Neural progenitor cell (in vitro differentiated cells): Measurements from ENCODE around the gene RAD51B. TPM values are rescaled to one million over a fixed set of nuclear protein-coding genes. Genes with fewer than 3 reads are reported as not detected.

ENCODE experiments used
- DNase-seq: peaks from one replicate; pipeline ENCODE4 v3.0.0-alpha.2; 2016; ENCODE audit warnings: low spot score
- H2AFZ ChIP-seq: fragments of 200-600 bp; sonication (generic); replicated peaks from 2 replicates; pipeline ENCODE4 v1.6.1; 2016; ENCODE audit warnings: antibody characterized with exemption
- H3F3A ChIP-seq: fragments of 200-600 bp; sonication (generic); 2 replicates; pipeline ENCODE4 v1.6.1; 2016; ENCODE audit warnings: antibody characterized with exemption, low read depth
- H3K27ac ChIP-seq: fragments of 200-600 bp; sonication (generic); 2 replicates; pipeline ENCODE4 v1.5.1; 2016; ENCODE audit warnings: mild to moderate bottlenecking
- H3K27me3 ChIP-seq: fragments of 200-600 bp; sonication (generic); 2 replicates; pipeline ENCODE4 v1.6.1; 2016; ENCODE audit warnings: mild to moderate bottlenecking, moderate library complexity
- H3K36me3 ChIP-seq: fragments of 200-600 bp; sonication (generic); 2 replicates; pipeline ENCODE4 v1.5.1; 2016
- H3K4me1 ChIP-seq: fragments of 200-600 bp; sonication (generic); 2 replicates; pipeline ENCODE4 v1.6.1; 2016; ENCODE audit warnings: mixed run types
- H3K4me2 ChIP-seq: fragments of 200-600 bp; sonication (generic); 2 replicates; pipeline ENCODE4 v1.6.1; 2016
- H3K4me3 ChIP-seq: fragments of 200-600 bp; sonication (generic); 2 replicates; pipeline ENCODE4 v1.5.1; 2016
- H3K79me2 ChIP-seq: fragments of 200-600 bp; sonication (generic); 2 replicates; pipeline ENCODE4 v1.6.1; 2016; ENCODE audit warnings: low read depth
- H3K9ac ChIP-seq: fragments of 200-600 bp; sonication (generic); 2 replicates; pipeline ENCODE4 v1.6.1; 2016
- H3K9me3 ChIP-seq: fragments of 200-600 bp; sonication (generic); 2 replicates; pipeline ENCODE4 v1.5.1; 2016; ENCODE audit warnings: low read depth
- H4K20me1 ChIP-seq: fragments of 200-600 bp; sonication (generic); 2 replicates; pipeline ENCODE4 v1.6.1; 2016; ENCODE audit warnings: low read depth
- H3K27ac Mint-ChIP-seq: 3 replicates; pipeline ENCODE4 v1.8.0; 2021; ENCODE audit warnings: mixed read lengths
- H3K27me3 Mint-ChIP-seq: 2 replicates; pipeline ENCODE4 v1.8.0; 2022; ENCODE audit warnings: low read depth, mild to moderate bottlenecking, inconsistent platforms, moderate library complexity, mixed read lengths; ENCODE audit not compliant: insufficient read depth
- H3K36me3 Mint-ChIP-seq: 3 replicates; pipeline ENCODE4 v1.8.0; 2021; ENCODE audit warnings: mixed read lengths
- H3K4me1 Mint-ChIP-seq: 3 replicates; pipeline ENCODE4 v1.8.0; 2021; ENCODE audit warnings: mixed read lengths
- H3K4me3 Mint-ChIP-seq: 3 replicates; pipeline ENCODE4 v1.8.0; 2021; ENCODE audit warnings: mild to moderate bottlenecking, moderate library complexity, mixed read lengths
- H3K9me3 Mint-ChIP-seq: 3 replicates; pipeline ENCODE4 v1.8.0; 2020; ENCODE audit warnings: mixed read lengths
- EZH2 ChIP-seq: fragments of 200-600 bp; sonication (generic); IDR thresholded peaks from 2 replicates; pipeline ENCODE4 v1.6.1; 2017; ENCODE audit warnings: antibody characterized with exemption, mild to moderate bottlenecking, moderate library complexity
- EZH2phosphoT487 ChIP-seq: fragments of 200-600 bp; sonication (generic); IDR thresholded peaks from 2 replicates; pipeline ENCODE4 v1.6.1; 2017; ENCODE audit warnings: antibody characterized with exemption
- total RNA-seq: library from RNA; depleted of rRNA; stranded (reverse); fragments of >200 nt; gene quantifications from 2 replicates; pipeline ENCODE4 v1.2.3, GENCODE V29; 2015; ENCODE audit warnings: low replicate concordance
- TF ChIP-seq, protein P1 (sequence below): fragments of 200-600 bp; sonication (generic); IDR thresholded peaks from 2 replicates; pipeline ENCODE4 v1.5.1; 2017; ENCODE audit warnings: antibody characterized with exemption, mild to moderate bottlenecking

RAD51B gene
- total RNA-seq, 1 donor from 2014 or later: 50.5 TPM

DNA sequence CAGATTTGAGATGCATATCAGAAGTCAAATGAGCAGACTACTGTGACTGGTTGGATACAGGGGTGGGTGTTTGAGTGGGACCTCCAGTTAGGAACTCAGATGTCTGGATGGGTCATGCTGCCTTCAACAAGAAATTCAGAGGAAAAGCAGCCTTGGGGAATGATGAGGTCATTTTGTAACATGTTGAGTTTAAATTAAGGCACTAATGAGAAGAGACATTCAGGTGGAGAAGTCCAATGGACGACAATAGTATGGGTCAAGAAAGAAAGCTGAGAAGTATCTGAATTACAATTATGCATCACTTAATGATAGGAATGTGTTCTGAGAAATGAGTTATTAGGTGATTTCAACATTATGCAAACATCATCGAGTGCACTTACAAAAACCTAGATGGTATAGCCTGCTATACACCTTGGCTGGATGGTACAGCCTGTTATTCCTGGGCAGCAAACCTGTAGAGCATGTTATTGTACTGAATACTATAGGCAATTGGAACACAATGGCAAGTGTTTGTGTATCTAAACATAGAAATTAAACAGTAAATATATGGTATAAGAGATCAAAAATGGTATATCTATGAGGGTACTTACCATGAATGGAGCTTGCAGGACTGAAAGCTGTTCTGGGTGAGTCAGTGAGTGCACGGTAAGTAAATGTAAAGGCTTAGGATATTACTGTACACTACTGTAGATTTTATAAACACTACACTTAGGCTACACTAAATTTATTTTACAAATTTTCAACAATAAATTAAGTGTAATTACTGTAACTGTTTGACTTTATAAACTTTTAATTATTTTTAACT is 414.7 kb downstream of the RAD51B start:
- peaks cover 14% of the 10 kb centered on the region for H3K4me1 ChIP-seq
- no peak overlapping the region for H3K9ac ChIP-seq
- no peak overlapping the region for H3K4me3 ChIP-seq
- H3K9me3 ChIP-seq: no peaks in the 10 kb centered on the region
- H3K4me2 ChIP-seq: no peak overlapping the region
- no peaks in the 10 kb centered on the region for H3K36me3 ChIP-seq
- H3K4me1 Mint-ChIP-seq: peaks cover 4% of the 10 kb centered on the region
- H3K27me3 Mint-ChIP-seq: no peaks in the 10 kb centered on the region
- no peaks in the 10 kb centered on the region for H3K9me3 Mint-ChIP-seq
- no peak overlapping the region for H3K27ac Mint-ChIP-seq
- no peak overlapping the region for H2AFZ ChIP-seq
- TF ChIP-seq, protein P1, sequence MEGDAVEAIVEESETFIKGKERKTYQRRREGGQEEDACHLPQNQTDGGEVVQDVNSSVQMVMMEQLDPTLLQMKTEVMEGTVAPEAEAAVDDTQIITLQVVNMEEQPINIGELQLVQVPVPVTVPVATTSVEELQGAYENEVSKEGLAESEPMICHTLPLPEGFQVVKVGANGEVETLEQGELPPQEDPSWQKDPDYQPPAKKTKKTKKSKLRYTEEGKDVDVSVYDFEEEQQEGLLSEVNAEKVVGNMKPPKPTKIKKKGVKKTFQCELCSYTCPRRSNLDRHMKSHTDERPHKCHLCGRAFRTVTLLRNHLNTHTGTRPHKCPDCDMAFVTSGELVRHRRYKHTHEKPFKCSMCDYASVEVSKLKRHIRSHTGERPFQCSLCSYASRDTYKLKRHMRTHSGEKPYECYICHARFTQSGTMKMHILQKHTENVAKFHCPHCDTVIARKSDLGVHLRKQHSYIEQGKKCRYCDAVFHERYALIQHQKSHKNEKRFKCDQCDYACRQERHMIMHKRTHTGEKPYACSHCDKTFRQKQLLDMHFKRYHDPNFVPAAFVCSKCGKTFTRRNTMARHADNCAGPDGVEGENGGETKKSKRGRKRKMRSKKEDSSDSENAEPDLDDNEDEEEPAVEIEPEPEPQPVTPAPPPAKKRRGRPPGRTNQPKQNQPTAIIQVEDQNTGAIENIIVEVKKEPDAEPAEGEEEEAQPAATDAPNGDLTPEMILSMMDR: no peak
- TF ChIP-seq EZH2phosphoT487 (no peak), EZH2 (no peak)
- no peak for DNase-seq
- no peaks in the 10 kb centered on the region for H3K27me3 ChIP-seq
- H3K27ac ChIP-seq: no peak overlapping the region
- H3K79me2 ChIP-seq: no peaks in the 10 kb centered on the region
- H3K4me3 Mint-ChIP-seq: no peak overlapping the region
- H3K36me3 Mint-ChIP-seq: no peaks in the 10 kb centered on the region
- no peaks in the 10 kb centered on the region for H3F3A ChIP-seq
- no peaks in the 10 kb centered on the region for H4K20me1 ChIP-seq

DNA sequence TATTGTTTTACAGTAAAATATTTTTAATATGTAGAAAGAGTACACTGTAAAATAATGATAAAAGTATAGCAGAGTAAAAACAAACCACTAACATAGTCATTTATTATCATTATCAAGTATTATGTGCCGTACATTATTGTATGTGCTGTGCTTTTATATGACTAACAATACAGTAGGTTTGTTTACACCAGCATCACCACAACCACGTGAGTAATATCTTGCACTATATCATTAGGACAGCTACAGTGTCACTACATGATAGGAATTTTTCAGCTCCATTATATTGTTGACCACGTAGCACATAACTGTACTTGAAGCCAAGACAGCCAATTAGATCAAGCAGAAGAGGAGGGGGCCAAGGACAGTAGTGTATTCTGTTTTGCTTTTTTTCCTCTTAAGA is 415.4 kb downstream of the RAD51B start:
- Histone ChIP-seq H4K20me1 (no peaks in the 10 kb centered on the region), H3K4me3 (no peak overlapping the region), H3K9ac (no peak overlapping the region), H3K4me2 (no peak overlapping the region), H3K4me1 (peaks cover 16% of the 10 kb centered on the region), H2AFZ (no peak overlapping the region), H3K36me3 (no peaks in the 10 kb centered on the region), H3K79me2 (no peaks in the 10 kb centered on the region), H3K27me3 (no peaks in the 10 kb centered on the region), H3F3A (no peaks in the 10 kb centered on the region), H3K27ac (no peak overlapping the region), H3K9me3 (no peaks in the 10 kb centered on the region)
- Mint-ChIP-seq H3K36me3 (no peaks in the 10 kb centered on the region), H3K4me3 (no peak overlapping the region), H3K9me3 (no peaks in the 10 kb centered on the region), H3K4me1 (peaks cover 4% of the 10 kb centered on the region), H3K27me3 (no peaks in the 10 kb centered on the region), H3K27ac (no peak overlapping the region)
- TF ChIP-seq, protein P1: no peak
- TF ChIP-seq EZH2phosphoT487 (no peak), EZH2 (no peak)
- DNase-seq: no peak

DNA sequence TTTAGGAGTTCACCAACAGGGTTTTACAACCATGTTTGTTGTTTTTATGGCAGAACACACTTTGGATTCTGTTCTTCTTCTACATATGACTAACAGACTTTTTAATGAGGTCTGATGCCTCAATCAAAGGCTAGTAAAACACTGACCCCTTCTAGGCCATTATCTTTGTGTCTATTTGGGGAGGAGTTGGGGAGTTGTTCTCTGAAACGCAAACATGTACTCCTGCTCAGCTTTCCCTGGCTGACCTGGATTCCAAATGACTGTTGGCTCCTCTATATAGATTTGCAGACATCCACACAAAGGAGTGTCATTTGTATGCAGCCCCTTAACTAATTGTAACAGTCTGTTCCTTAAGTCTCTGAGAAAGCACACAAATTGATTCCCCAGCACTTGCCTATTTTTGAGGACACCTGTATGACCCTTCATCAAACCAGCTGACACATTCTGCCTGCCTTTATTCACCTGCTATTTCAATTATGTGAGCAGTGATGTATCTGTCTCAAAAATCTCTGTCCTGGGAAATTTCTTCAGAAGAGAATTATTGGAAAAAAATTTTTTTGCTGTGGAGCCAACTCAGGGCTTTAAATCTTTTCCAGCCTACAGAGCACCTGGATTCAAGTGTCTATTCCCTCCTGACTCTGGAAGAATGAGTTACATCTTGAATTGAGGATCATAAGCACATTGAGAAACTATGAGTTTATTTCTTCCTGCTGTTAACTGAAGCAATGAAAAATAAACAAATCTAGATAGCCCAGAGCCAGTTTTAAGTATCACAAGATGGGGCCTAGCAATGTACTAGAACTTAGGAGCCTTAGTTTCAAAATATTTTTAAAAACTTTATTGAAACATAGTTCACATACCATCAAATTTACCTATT is 417.2 kb downstream of the RAD51B start:
- no peak overlapping the region for H3K27ac Mint-ChIP-seq
- no peaks in the 10 kb centered on the region for H3K9me3 Mint-ChIP-seq
- Histone ChIP-seq H3K4me3 (no peak overlapping the region), H4K20me1 (no peaks in the 10 kb centered on the region), H3K9ac (no peak overlapping the region), H3K4me2 (no peak overlapping the region), H2AFZ (no peak overlapping the region), H3F3A (no peaks in the 10 kb centered on the region), H3K36me3 (no peaks in the 10 kb centered on the region), H3K4me1 (peaks cover 5% of the 10 kb centered on the region), H3K9me3 (no peaks in the 10 kb centered on the region), H3K27me3 (no peaks in the 10 kb centered on the region), H3K79me2 (no peaks in the 10 kb centered on the region), H3K27ac (no peak overlapping the region)
- H3K4me1 Mint-ChIP-seq: peaks cover 6% of the 10 kb centered on the region
- no peaks in the 10 kb centered on the region for H3K27me3 Mint-ChIP-seq
- TF ChIP-seq EZH2phosphoT487 (no peak), EZH2 (no peak)
- TF ChIP-seq, protein P1: no peak
- no peak for DNase-seq
- no peak overlapping the region for H3K4me3 Mint-ChIP-seq
- H3K36me3 Mint-ChIP-seq: no peaks in the 10 kb centered on the region
